WTC11 (cell line): ENCODE results near the gene MOB2. TPM values are rescaled to one million over a fixed set of nuclear protein-coding genes. Genes with fewer than 3 reads are reported as not detected.

Source experiments
- ATAC-seq: fragments of 200-7000 bp; cut with Tn5 transposase; 2 replicates; pipeline ENCODE4 v1.10.0; 2021; ENCODE audit warnings: mild to moderate bottlenecking, moderate library complexity
- CTCF ChIA-PET: fragments of 300-600 bp; sonication (Branson Sonifier 250); formaldehyde crosslinking; loops from one replicate; lab custom pipeline; 2021; ENCODE audit warnings: antibody characterized with exemption; lab: Charles Lee
- POLR2A ChIA-PET: fragments of 350-600 bp; sonication (Branson Sonifier 250); formaldehyde crosslinking; loops from one replicate; lab custom pipeline; 2021; ENCODE audit warnings: antibody characterized with exemption; lab: Charles Lee
- DNase-seq: peaks from one replicate; pipeline ENCODE4 v3.0.0; 2021; ENCODE audit warnings: low spot score
- H3K27ac Mint-ChIP-seq: 2 replicates; pipeline ENCODE4 v1.8.0; 2021; ENCODE audit warnings: mixed read lengths
- H3K27me3 Mint-ChIP-seq: 2 replicates; pipeline ENCODE4 v1.8.0; 2021; ENCODE audit warnings: low read depth, mild to moderate bottlenecking, moderate library complexity, mixed read lengths
- H3K36me3 Mint-ChIP-seq: 2 replicates; pipeline ENCODE4 v1.8.0; 2021; ENCODE audit warnings: mixed read lengths
- H3K4me1 Mint-ChIP-seq: 2 replicates; pipeline ENCODE4 v1.8.0; 2022; ENCODE audit warnings: mixed read lengths
- H3K4me3 Mint-ChIP-seq: 2 replicates; pipeline ENCODE4 v1.8.0; 2021; ENCODE audit warnings: mild to moderate bottlenecking, moderate library complexity, mixed read lengths
- H3K9me3 Mint-ChIP-seq: 2 replicates; pipeline ENCODE4 v1.8.0; 2021; ENCODE audit warnings: mixed read lengths
- AFF4 ChIP-seq: sonication (generic); formaldehyde crosslinking; IDR thresholded peaks from 2 replicates; pipeline ENCODE4 v1.8.1; 2023; ENCODE audit warnings: mild to moderate bottlenecking, missing genetic modification reagents, borderline replicate concordance
- CTCF ChIP-seq: fragments of 200-600 bp; IDR thresholded peaks from 2 replicates; pipeline ENCODE4 v1.8.0; 2022; ENCODE audit warnings: antibody characterized with exemption
- ELF4 ChIP-seq: sonication (generic); formaldehyde crosslinking; IDR thresholded peaks from 2 replicates; pipeline ENCODE4 v1.8.1; 2022; ENCODE audit warnings: low read depth, mild to moderate bottlenecking, moderate library complexity, missing genetic modification reagents
- ERG ChIP-seq: fragments of 250-450 bp; sonication (Bioruptor Pico); IDR thresholded peaks from 2 replicates; pipeline ENCODE4 v1.8.0; 2021; ENCODE audit warnings: mild to moderate bottlenecking
- FOXP1 ChIP-seq: sonication (generic); formaldehyde crosslinking; IDR thresholded peaks from 2 replicates; pipeline ENCODE4 v1.8.0; 2022; ENCODE audit warnings: missing genetic modification reagents, mild to moderate bottlenecking, moderate library complexity, borderline replicate concordance
- HMGA2 ChIP-seq: fragments of 250-450 bp; sonication (Bioruptor Pico); IDR thresholded peaks from 2 replicates; pipeline ENCODE4 v1.4.0; 2021; ENCODE audit warnings: mild to moderate bottlenecking, moderate library complexity
- IRF2 ChIP-seq: sonication (generic); formaldehyde crosslinking; IDR thresholded peaks from 2 replicates; pipeline ENCODE4 v1.8.0; 2022; ENCODE audit warnings: low read depth, missing genetic modification reagents, borderline replicate concordance
- JUN ChIP-seq: sonication (generic); formaldehyde crosslinking; IDR thresholded peaks from 2 replicates; pipeline ENCODE4 v1.8.0; 2023; ENCODE audit warnings: mild to moderate bottlenecking, missing genetic modification reagents
- KAT7 ChIP-seq: sonication (generic); formaldehyde crosslinking; IDR thresholded peaks from 2 replicates; pipeline ENCODE4 v1.8.1; 2023; ENCODE audit warnings: missing genetic modification reagents, mild to moderate bottlenecking, borderline replicate concordance
- MXD4 ChIP-seq: fragments of 250-450 bp; sonication (Bioruptor Pico); IDR thresholded peaks from 2 replicates; pipeline ENCODE4 v1.8.0; 2021; ENCODE audit warnings: mild to moderate bottlenecking, moderate library complexity, borderline replicate concordance
- NFE2L1 ChIP-seq: sonication (generic); formaldehyde crosslinking; IDR thresholded peaks from 2 replicates; pipeline ENCODE4 v1.8.1; 2023; ENCODE audit warnings: missing genetic modification reagents
- RORB ChIP-seq: fragments of 250-450 bp; sonication (Bioruptor Pico); IDR thresholded peaks from 2 replicates; pipeline ENCODE4 v1.9.0; 2021; ENCODE audit warnings: mild to moderate bottlenecking
- SP1 ChIP-seq: sonication (generic); formaldehyde crosslinking; conservative IDR thresholded peaks from 2 replicates; pipeline ENCODE4 v1.8.1; 2022; ENCODE audit warnings: missing genetic modification reagents
- TEAD4 ChIP-seq: sonication (generic); formaldehyde crosslinking; IDR thresholded peaks from 2 replicates; pipeline ENCODE4 v1.8.0; 2022; ENCODE audit warnings: mild to moderate bottlenecking, missing genetic modification reagents
- ZMAT4 ChIP-seq: fragments of 250-450 bp; sonication (Bioruptor Pico); IDR thresholded peaks from 2 replicates; pipeline ENCODE4 v1.9.0; 2021; ENCODE audit warnings: mild to moderate bottlenecking
- ZNF138 ChIP-seq: sonication (generic); formaldehyde crosslinking; conservative IDR thresholded peaks from 2 replicates; pipeline ENCODE4 v1.8.1; 2022; ENCODE audit warnings: mild to moderate bottlenecking, moderate library complexity, missing genetic modification reagents
- ZNF263 ChIP-seq: sonication (generic); formaldehyde crosslinking; IDR thresholded peaks from 2 replicates; pipeline ENCODE4 v1.8.1; 2022; ENCODE audit warnings: low read depth, mild to moderate bottlenecking, moderate library complexity, missing genetic modification reagents
- ZNF317 ChIP-seq: sonication (generic); formaldehyde crosslinking; IDR thresholded peaks from 2 replicates; pipeline ENCODE4 v1.8.1; 2023; ENCODE audit warnings: low read depth, mild to moderate bottlenecking, moderate library complexity, missing genetic modification reagents, borderline replicate concordance
- ZNF532 ChIP-seq: fragments of 250-450 bp; sonication (Bioruptor Pico); IDR thresholded peaks from 2 replicates; pipeline ENCODE4 v1.9.0; 2021; ENCODE audit warnings: mild to moderate bottlenecking, borderline replicate concordance
- ZSCAN18 ChIP-seq: fragments of 250-450 bp; sonication (Bioruptor Pico); IDR thresholded peaks from 2 replicates; pipeline ENCODE4 v2.1.2; 2022; ENCODE audit warnings: mild to moderate bottlenecking, moderate library complexity
- total RNA-seq: library from RNA; stranded (reverse); gene quantifications from 3 replicates; pipeline ENCODE4 v1.2.3, GENCODE V29; 2021

MOB2 gene
- total RNA-seq, 1 experiment from 2014 or later: 21.7 TPM

GRCh38 chr11:1448882-1449281 is 37.7 kb downstream of the MOB2 start:
- POLR2A ChIA-PET: no interaction called here
- DNase-seq (no peak), ATAC-seq (no peak)
- Mint-ChIP-seq H3K4me3 (no peak overlapping the region), H3K4me1 (no peaks in the 10 kb centered on the region), H3K27me3 (no peaks in the 10 kb centered on the region), H3K9me3 (no peaks in the 10 kb centered on the region), H3K36me3 (no peaks in the 10 kb centered on the region), H3K27ac (no peak overlapping the region)
- TF ChIP-seq ZNF263 (CRISPR knock-in tag) (no peak), ZSCAN18 (no peak), TEAD4 (CRISPR knock-in tag) (no peak), ZNF138 (CRISPR knock-in tag) (no peak)
- CTCF ChIA-PET: interaction anchor here (1.0 to 1.3 kb wide), 3 partner anchors 8 to 34 kb away, joined by 3 read pairs; no protein-coding TSS in a partner anchor

GRCh38 chr11:1447845-1448825 is 38.4 kb downstream of the MOB2 start:
- ChIA-PET POLR2A (no interaction called here), CTCF (interaction anchor here (1.0 to 1.3 kb wide), 3 partner anchors 8 to 35 kb away, joined by 3 read pairs; no protein-coding TSS in a partner anchor)
- no peak for ATAC-seq
- no peak for DNase-seq
- no peaks in the 10 kb centered on the region for H3K27me3 Mint-ChIP-seq
- no peak overlapping the region; the same call in 1 of the 2 replicates for H3K27ac Mint-ChIP-seq
- no peaks in the 10 kb centered on the region for H3K9me3 Mint-ChIP-seq
- no peaks in the 10 kb centered on the region for H3K4me1 Mint-ChIP-seq
- no peaks in the 10 kb centered on the region for H3K36me3 Mint-ChIP-seq
- no peak overlapping the region for H3K4me3 Mint-ChIP-seq
- no peak for TF ChIP-seq SP1 (CRISPR knock-in tag)
- no peak for TF ChIP-seq CTCF
- no peak for TF ChIP-seq ELF4 (CRISPR knock-in tag)
- TF ChIP-seq ZNF317: no peak
- no peak for TF ChIP-seq MXD4 (CRISPR knock-in tag)
- no peak for TF ChIP-seq JUN (CRISPR knock-in tag)
- no peak for TF ChIP-seq ZNF532 (CRISPR knock-in tag)
- no peak for TF ChIP-seq IRF2 (CRISPR knock-in tag)
- no peak for TF ChIP-seq HMGA2 (CRISPR knock-in tag)
- no peak for TF ChIP-seq RORB (CRISPR knock-in tag)
- TF ChIP-seq FOXP1: no peak
- no peak for TF ChIP-seq NFE2L1 (CRISPR knock-in tag)
- no peak for TF ChIP-seq KAT7 (CRISPR knock-in tag)
- no peak for TF ChIP-seq ERG (CRISPR knock-in tag)
- no peak for TF ChIP-seq AFF4 (CRISPR knock-in tag)
- TF ChIP-seq ZMAT4 (CRISPR knock-in tag): no peak
